H9 (cell line): Measurements from ENCODE around the gene C1RL. TPM values are rescaled to one million over a fixed set of nuclear protein-coding genes. Genes with fewer than 3 reads are reported as not detected.

Experiments
- DNase-seq: peaks from one replicate; pipeline ENCODE4 v3.0.0-alpha.2; 2017
- H2AFZ ChIP-seq: one replicate; pipeline ENCODE4 v1.6.1; 2013; ENCODE audit warnings: mild to moderate bottlenecking, low read length, control low read depth, moderate library complexity
- H2AK5ac ChIP-seq: 2 replicates; pipeline ENCODE4 v1.6.1; 2013; ENCODE audit warnings: low read length, control low read depth, mixed read lengths; ENCODE audit not compliant: insufficient read length
- H2BK120ac ChIP-seq: one replicate; pipeline ENCODE4 v1.6.1; 2013; ENCODE audit warnings: low read depth, mild to moderate bottlenecking, low read length, control low read depth, inconsistent platforms; ENCODE audit not compliant: poor library complexity, severe bottlenecking
- H2BK12ac ChIP-seq: 2 replicates; pipeline ENCODE4 v1.6.1; 2013; ENCODE audit warnings: low read length, control low read depth, mixed read lengths, low read depth; ENCODE audit not compliant: insufficient read length
- H2BK15ac ChIP-seq: 2 replicates; pipeline ENCODE4 v1.6.1; 2013; ENCODE audit warnings: low read depth, low read length, control low read depth
- H2BK20ac ChIP-seq: one replicate; pipeline ENCODE4 v1.6.1; 2013; ENCODE audit warnings: low read depth, mild to moderate bottlenecking, low read length, control low read depth, inconsistent platforms; ENCODE audit not compliant: poor library complexity, severe bottlenecking
- H2BK5ac ChIP-seq: 2 replicates; pipeline ENCODE4 v1.6.1; 2013; ENCODE audit warnings: low read length, control low read depth, mixed read lengths; ENCODE audit not compliant: insufficient read length
- H3K14ac ChIP-seq: 2 replicates; pipeline ENCODE4 v1.6.1; 2013; ENCODE audit warnings: low read length, control low read depth; ENCODE audit not compliant: insufficient read depth
- H3K18ac ChIP-seq: 2 replicates; pipeline ENCODE4 v1.6.1; 2013; ENCODE audit warnings: low read depth, mild to moderate bottlenecking, mixed read lengths, low read length, control low read depth; ENCODE audit not compliant: insufficient read length
- H3K23ac ChIP-seq: 2 replicates; pipeline ENCODE4 v1.6.1; 2013; ENCODE audit warnings: low read length, control low read depth, mixed read lengths, low read depth; ENCODE audit not compliant: insufficient read length
- H3K23me2 ChIP-seq: 2 replicates; pipeline ENCODE4 v1.6.1; 2013; ENCODE audit warnings: low read depth, mild to moderate bottlenecking, mixed read lengths, low read length, control low read depth; ENCODE audit not compliant: insufficient read length, poor library complexity, severe bottlenecking
- H3K27ac ChIP-seq: 2 replicates; pipeline ENCODE4 v1.5.1; 2013; ENCODE audit warnings: low read length, control low read depth, mixed read lengths, low read depth; ENCODE audit not compliant: insufficient read length
- H3K27me3 ChIP-seq: 2 replicates; pipeline ENCODE4 v1.6.1; 2013; ENCODE audit warnings: low read length, control low read depth, inconsistent platforms; ENCODE audit not compliant: insufficient read depth
- H3K4ac ChIP-seq: 2 replicates; pipeline ENCODE4 v1.6.1; 2013; ENCODE audit warnings: low read depth, mild to moderate bottlenecking, control low read depth, inconsistent platforms, low read length, moderate library complexity
- H3K4me1 ChIP-seq: 2 replicates; pipeline ENCODE4 v1.6.1; 2013; ENCODE audit warnings: low read length, control low read depth, inconsistent platforms; ENCODE audit not compliant: insufficient read depth
- H3K4me2 ChIP-seq: 2 replicates; pipeline ENCODE4 v1.6.1; 2013; ENCODE audit warnings: low read length, control low read depth, mixed read lengths; ENCODE audit not compliant: insufficient read length, insufficient read depth
- H3K56ac ChIP-seq: 2 replicates; pipeline ENCODE4 v1.6.1; 2013; ENCODE audit warnings: low read depth, mild to moderate bottlenecking, mixed read lengths, low read length, control low read depth; ENCODE audit not compliant: insufficient read length
- H3K79me1 ChIP-seq: 2 replicates; pipeline ENCODE4 v1.6.1; 2013; ENCODE audit warnings: low read depth, mild to moderate bottlenecking, moderate library complexity, low read length, control low read depth, inconsistent platforms; ENCODE audit not compliant: insufficient read depth, poor library complexity, severe bottlenecking
- H3K79me2 ChIP-seq: 2 replicates; pipeline ENCODE4 v1.6.1; 2013; ENCODE audit warnings: low read length, control low read depth, inconsistent platforms; ENCODE audit not compliant: insufficient read depth
- H3K9ac ChIP-seq: 2 replicates; pipeline ENCODE4 v1.6.1; 2013; ENCODE audit warnings: low read length, control low read depth, mixed read lengths; ENCODE audit not compliant: insufficient read length; ENCODE audit errors: extremely low read depth
- H3K9me3 ChIP-seq: one replicate; pipeline ENCODE4 v1.6.1; 2013; ENCODE audit warnings: low read depth, low read length, inconsistent platforms; ENCODE audit not compliant: control insufficient read depth
- H3T11ph ChIP-seq: one replicate; pipeline ENCODE4 v1.6.1; 2013; ENCODE audit warnings: mild to moderate bottlenecking, low read length, control low read depth, inconsistent platforms
- H4K20me1 ChIP-seq: one replicate; pipeline ENCODE4 v1.6.1; 2013; ENCODE audit not compliant: control insufficient read depth, insufficient read length, insufficient read depth
- H4K5ac ChIP-seq: 2 replicates; pipeline ENCODE4 v1.6.1; 2013; ENCODE audit warnings: low read depth, mild to moderate bottlenecking, mixed read lengths, low read length, control low read depth; ENCODE audit not compliant: insufficient read length
- H4K8ac ChIP-seq: replicated peaks from 2 replicates; pipeline ENCODE4 v1.6.1; 2013; ENCODE audit warnings: low read length, control low read depth, mixed read lengths, low read depth; ENCODE audit not compliant: insufficient read length
- H4K91ac ChIP-seq: 2 replicates; pipeline ENCODE4 v1.6.1; 2013; ENCODE audit warnings: low read depth, mild to moderate bottlenecking, moderate library complexity, mixed read lengths, low read length, control low read depth; ENCODE audit not compliant: insufficient read length
- H3K27ac Mint-ChIP-seq, 3 experiments: 2 replicates in 2 of 3; 3 replicates in 1 of 3; pipeline ENCODE4 v1.8.0; 2020 to 2021; ENCODE audit warnings: mixed read lengths in 3 of 3, mild to moderate bottlenecking in 1 of 3, moderate library complexity in 1 of 3
- H3K27me3 Mint-ChIP-seq: 2 replicates; pipeline ENCODE4 v1.8.0; 2021; ENCODE audit warnings: low read depth, mild to moderate bottlenecking, moderate library complexity, mixed read lengths
- H3K36me3 Mint-ChIP-seq, 3 experiments: 2 replicates in 2 of 3; 3 replicates in 1 of 3; pipeline ENCODE4 v1.8.0; 2020 to 2021; ENCODE audit warnings: low read depth in 3 of 3, mixed read lengths in 3 of 3; ENCODE audit not compliant: insufficient read depth in 1 of 3
- H3K4me1 Mint-ChIP-seq, 2 experiments: 2 replicates each; pipeline ENCODE4 v1.8.0; 2020; ENCODE audit warnings: mixed read lengths in 2 of 2
- H3K4me3 Mint-ChIP-seq, 2 experiments: 2 replicates in 1 of 2; 3 replicates in 1 of 2; pipeline ENCODE4 v1.8.0; 2020 to 2021; ENCODE audit warnings: mild to moderate bottlenecking in 2 of 2, mixed read lengths in 2 of 2, moderate library complexity in 1 of 2
- H3K9me3 Mint-ChIP-seq, 2 experiments: 2 replicates in 1 of 2; 3 replicates in 1 of 2; pipeline ENCODE4 v1.8.0; 2020; ENCODE audit warnings: mild to moderate bottlenecking in 2 of 2, mixed read lengths in 2 of 2, moderate library complexity in 1 of 2
- WGBS: extraction: QIAGEN DNeasy Blood & Tissue Kit; methylation state at CpG from one replicate; pipeline ENCODE4 v1.1.7; 2013; ENCODE audit warnings: missing lambda C conversion rate, low lambda C conversion rate, mixed read lengths; ENCODE audit not compliant: insufficient read length; ENCODE audit errors: extremely low coverage; 5-methylcytosine and 5-hydroxymethylcytosine counted together
- total RNA-seq: library from RNA; stranded (reverse); gene quantifications from 2 replicates; pipeline ENCODE4 v1.2.1, GENCODE V29; 2021
- TF ChIP-seq, protein P1 (sequence below): fragments of 200-600 bp; sonication (generic); conservative IDR thresholded peaks from 3 replicates; pipeline ENCODE4 v1.8.0; 2021; ENCODE audit warnings: antibody characterized with exemption, mild to moderate bottlenecking

The C1RL gene
- total RNA-seq, 1 experiment from 2014 or later: 15.1 TPM

DNA sequence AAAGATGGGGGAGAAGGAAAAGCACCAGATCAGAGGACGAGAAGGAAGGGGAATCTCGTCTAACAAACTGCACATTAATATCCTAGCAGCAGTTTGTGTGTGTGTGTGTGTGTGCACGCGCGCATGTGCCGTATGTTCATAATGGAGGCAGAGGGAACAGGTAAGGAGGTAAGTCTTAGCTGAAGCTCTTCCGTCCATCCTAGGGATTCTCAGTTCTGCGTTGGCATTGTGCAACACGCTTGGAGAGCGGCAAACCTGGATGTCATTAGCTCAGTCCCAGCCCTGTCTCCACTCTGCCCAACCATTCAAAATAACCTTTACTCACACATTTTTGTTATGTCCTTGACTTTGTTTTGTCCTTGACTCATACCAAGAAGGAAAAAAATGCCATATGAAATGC, 15.1 kb downstream of the C1RL start:
- no peaks in the 10 kb centered on the region; the same call in 1 of the 2 replicates for H3K27me3 ChIP-seq
- H4K8ac ChIP-seq: no peak overlapping the region
- H3K4me1 ChIP-seq: peaks cover 16% of the 10 kb centered on the region; the same call in 1 of the 2 replicates
- no peak overlapping the region for H4K5ac ChIP-seq
- H4K91ac ChIP-seq: no peak overlapping the region
- H3K9ac ChIP-seq: no peak overlapping the region
- H3K18ac ChIP-seq: no peak overlapping the region
- H3K56ac ChIP-seq: no peak overlapping the region
- H3T11ph ChIP-seq: no peak overlapping the region
- H3K27ac Mint-ChIP-seq: no peak overlapping the region
- H3K9me3 Mint-ChIP-seq: no peaks in the 10 kb centered on the region
- H3K27me3 Mint-ChIP-seq: peaks cover 10% of the 10 kb centered on the region
- H3K23ac ChIP-seq: no peak overlapping the region
- H2BK12ac ChIP-seq: no peak overlapping the region
- no peaks in the 10 kb centered on the region for H3K79me2 ChIP-seq
- no peak overlapping the region for H2BK15ac ChIP-seq
- no peak overlapping the region for H3K4me2 ChIP-seq
- WGBS: no CpG with 5 or more reads among the region's 10 CpGs
- peaks cover 4% of the 10 kb centered on the region for H3K23me2 ChIP-seq
- no peak overlapping the region for H3K27ac ChIP-seq
- H3K4ac ChIP-seq: no peak overlapping the region
- no peak overlapping the region for H2BK20ac ChIP-seq
- H4K20me1 ChIP-seq: no peaks in the 10 kb centered on the region
- no peaks in the 10 kb centered on the region for H3K79me1 ChIP-seq
- TF ChIP-seq, protein P1, sequence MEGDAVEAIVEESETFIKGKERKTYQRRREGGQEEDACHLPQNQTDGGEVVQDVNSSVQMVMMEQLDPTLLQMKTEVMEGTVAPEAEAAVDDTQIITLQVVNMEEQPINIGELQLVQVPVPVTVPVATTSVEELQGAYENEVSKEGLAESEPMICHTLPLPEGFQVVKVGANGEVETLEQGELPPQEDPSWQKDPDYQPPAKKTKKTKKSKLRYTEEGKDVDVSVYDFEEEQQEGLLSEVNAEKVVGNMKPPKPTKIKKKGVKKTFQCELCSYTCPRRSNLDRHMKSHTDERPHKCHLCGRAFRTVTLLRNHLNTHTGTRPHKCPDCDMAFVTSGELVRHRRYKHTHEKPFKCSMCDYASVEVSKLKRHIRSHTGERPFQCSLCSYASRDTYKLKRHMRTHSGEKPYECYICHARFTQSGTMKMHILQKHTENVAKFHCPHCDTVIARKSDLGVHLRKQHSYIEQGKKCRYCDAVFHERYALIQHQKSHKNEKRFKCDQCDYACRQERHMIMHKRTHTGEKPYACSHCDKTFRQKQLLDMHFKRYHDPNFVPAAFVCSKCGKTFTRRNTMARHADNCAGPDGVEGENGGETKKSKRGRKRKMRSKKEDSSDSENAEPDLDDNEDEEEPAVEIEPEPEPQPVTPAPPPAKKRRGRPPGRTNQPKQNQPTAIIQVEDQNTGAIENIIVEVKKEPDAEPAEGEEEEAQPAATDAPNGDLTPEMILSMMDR: no peak
- peaks cover 33 to 34% of the 10 kb centered on the region in 2 experiments for H3K4me1 Mint-ChIP-seq
- H2BK5ac ChIP-seq: no peak overlapping the region
- no peak overlapping the region for H2AFZ ChIP-seq
- H3K9me3 ChIP-seq: no peaks in the 10 kb centered on the region
- DNase-seq: no peak
- no peak overlapping the region for H3K14ac ChIP-seq
- H2AK5ac ChIP-seq: no peak overlapping the region
- H2BK120ac ChIP-seq: no peak overlapping the region
- H3K36me3 Mint-ChIP-seq: peaks cover 9 to 14% (median 10%) of the 10 kb centered on the region in 3 experiments; a peak in 6 of 7 replicates
- H3K4me3 Mint-ChIP-seq: no peak overlapping the region
